HG02884 (cell line): ENCODE data around the gene LRRC38.
"Not testable (repeated sequence)": the region's sequence is repeated elsewhere in the genome, so short reads cannot be mapped to it uniquely, and the experiment has no call there.

Experiments
- ATAC-seq: cut with Tn5 transposase; IDR thresholded peaks from one replicate; pipeline ENCODE4 v1.9.1; 2021; ENCODE audit warnings: mild to moderate bottlenecking, moderate library complexity; ENCODE audit not compliant: unreplicated experiment

LRRC38 gene

GRCh38 chr1:13513895-13514546, at the start of gene LRRC38:
LRRC38 (minus strand) TSS chr1:13514003; CDS start chr1:13513593, 410 bp downstream.
- no peak for ATAC-seq

- not testable (repeated sequence) for ATAC-seq
Measured at GRCh38 chr1:13562981-13563380, 49.2 kb upstream of the LRRC38 start.

GRCh38 chr1:13560541-13560940, 46.7 kb upstream of the LRRC38 start:
- no peak for ATAC-seq

DNA sequence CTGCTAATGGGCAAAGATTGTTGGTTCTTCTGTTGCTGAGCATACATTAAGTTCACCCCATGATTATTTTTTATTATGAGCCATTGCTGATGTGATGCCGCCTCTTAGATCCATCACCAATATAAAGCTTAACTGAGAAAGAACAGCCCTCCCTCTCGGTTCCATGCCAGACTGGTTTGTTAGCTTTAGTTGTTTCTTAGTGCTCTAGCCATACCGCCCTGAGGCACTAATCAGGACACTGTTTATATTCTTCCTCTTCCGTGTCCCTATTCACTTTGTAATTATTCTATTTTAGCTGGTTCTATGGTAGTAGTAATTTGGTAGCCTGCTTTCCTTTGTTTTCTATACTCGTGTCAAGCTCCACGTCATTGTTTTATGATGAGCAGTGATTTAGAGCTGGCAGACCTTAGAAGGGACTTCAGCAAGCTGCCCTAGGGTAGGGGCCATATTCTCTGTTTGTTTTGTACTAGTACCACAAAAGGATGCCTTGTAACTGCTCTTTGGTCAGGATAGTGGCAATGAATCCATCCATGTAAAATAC, 42.5 kb upstream of the LRRC38 start:
- ATAC-seq, result no peak

DNA sequence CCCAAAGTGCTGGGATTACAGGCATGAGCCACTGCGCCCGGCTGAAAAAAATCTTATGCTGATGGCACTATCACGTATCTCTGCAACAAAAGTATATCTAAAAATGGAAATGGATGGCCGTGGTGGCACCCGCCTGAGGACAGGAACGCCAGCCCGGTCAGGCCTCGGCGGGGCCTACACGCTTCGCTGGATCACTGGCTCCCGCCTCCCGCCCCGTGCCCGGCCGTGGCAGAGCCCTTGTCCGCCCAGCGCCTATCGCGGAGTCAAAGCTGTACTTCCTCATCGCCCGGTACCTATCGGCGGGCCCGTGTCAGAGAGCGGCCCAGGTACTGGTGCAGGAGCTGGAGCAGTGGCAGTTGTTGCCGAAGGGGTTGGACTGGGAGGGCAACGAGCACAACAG, 41.0 kb upstream of the LRRC38 start:
- no peak for ATAC-seq

GRCh38 chr1:13550663-13551062, 36.9 kb upstream of the LRRC38 start:
- no peak for ATAC-seq

- ATAC-seq, result no peak
Measured at GRCh38 chr1:13549521-13549920, 35.7 kb upstream of the LRRC38 start.

DNA sequence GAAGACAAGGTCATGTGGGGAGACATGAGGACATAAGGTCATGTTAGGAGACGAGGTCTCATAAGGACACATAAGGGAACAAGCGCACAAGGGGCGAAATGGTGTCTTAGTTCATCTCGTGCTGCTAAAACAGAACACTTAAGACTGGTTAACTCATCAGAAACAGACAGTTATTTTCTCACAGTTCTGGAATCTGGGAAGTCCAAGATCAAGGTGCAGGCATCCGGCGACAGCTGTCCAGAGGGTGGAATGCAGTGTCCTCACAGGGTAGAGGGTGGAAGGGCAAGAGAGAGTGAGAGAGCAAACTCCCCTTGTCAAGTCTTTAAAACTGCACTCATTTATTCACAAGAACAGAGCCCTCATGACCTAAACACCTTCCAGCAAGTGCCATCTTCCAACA, 35.2 kb upstream of the LRRC38 start:
- no peak for ATAC-seq

- ATAC-seq, result no peak
Measured at GRCh38 chr1:13548281-13548680, 34.5 kb upstream of the LRRC38 start.

DNA sequence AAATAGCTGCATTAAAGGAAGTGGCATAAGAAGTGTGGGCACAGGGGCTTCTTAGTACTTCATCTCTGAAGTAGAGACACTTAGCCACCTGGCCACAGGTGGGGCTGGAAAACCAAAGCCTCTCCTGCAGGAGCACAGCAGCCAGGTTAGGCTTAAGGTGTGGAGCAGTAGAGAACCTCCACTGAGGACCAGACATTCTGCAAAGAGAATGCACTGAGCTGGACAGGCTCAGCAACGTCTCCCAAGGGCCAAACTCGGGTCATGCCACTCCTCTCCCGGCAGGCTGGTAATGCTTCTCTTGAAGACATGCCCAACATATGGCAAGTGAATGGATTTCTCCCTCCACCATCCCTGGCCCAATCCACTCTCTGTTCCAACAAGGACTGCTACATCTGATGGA, 33.0 kb upstream of the LRRC38 start:
- ATAC-seq, result no peak

- ATAC-seq, result no peak
Measured at GRCh38 chr1:13544221-13544556, 30.4 kb upstream of the LRRC38 start.

- no peak for ATAC-seq
Measured at GRCh38 chr1:13543451-13544220, 29.8 kb upstream of the LRRC38 start.

DNA sequence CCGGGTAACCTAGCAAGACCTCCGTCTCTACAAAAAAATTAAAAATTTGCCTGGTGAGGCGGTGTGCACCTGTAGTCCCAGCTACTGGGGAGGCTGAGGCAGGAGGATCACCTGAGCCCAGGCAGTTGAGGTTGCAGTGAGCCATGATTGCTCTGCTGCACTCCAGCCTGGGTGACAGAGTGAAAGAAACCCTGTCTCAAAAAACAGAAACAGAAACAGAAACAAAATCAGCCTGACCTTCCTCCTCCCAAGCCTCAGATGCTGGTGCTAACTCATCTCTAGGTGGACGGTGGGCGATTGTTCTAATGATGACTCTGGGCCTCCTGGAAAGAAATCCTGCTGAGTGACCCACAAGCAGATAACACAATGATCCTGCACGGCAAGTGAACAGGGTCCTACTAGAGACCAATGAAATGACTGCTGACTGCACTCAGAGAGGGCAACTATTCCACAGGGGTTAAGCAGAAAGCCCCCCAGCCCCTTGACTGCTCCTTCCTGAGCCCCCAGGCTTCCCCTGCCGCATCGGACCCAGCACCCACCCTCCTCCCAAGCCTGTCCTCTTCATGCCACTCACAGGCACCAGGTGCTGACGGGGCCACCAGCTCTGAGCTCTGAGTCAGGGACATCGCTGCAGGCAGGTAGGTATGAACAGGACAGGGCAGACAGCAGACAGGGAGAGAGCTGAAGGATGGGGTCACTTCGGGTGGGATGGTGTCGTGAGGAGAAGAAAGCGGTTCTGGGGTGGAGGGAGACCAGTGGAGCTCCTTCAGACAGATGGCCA, 27.8 kb upstream of the LRRC38 start:
- no peak for ATAC-seq

DNA sequence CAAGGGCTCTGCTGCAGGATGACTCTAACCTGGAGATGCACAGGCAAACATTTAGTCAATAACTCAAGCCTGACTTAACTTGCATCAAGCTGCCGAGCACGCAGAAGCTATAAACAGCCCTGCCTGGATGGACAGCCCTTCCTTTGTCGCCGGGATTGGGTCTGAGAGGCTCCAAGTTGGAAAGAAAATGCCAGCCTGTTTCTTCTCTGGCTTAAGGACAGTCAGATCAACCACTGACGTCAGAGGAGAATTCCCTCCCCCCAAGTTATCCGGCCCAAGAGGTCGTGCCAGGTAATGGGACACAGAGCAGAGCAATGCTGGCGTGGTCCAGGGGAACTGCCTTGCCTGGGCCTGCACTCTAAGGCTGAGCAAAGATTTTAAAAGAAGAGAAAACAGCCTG, 27.1 kb upstream of the LRRC38 start:
- ATAC-seq, result no peak

GRCh38 chr1:13539683-13540082, 25.9 kb upstream of the LRRC38 start:
- no peak for ATAC-seq

GRCh38 chr1:13538832-13539231, 25.0 kb upstream of the LRRC38 start:
- ATAC-seq, result no peak

GRCh38 chr1:13536571-13536970, 22.8 kb upstream of the LRRC38 start:
- ATAC-seq, result no peak

DNA sequence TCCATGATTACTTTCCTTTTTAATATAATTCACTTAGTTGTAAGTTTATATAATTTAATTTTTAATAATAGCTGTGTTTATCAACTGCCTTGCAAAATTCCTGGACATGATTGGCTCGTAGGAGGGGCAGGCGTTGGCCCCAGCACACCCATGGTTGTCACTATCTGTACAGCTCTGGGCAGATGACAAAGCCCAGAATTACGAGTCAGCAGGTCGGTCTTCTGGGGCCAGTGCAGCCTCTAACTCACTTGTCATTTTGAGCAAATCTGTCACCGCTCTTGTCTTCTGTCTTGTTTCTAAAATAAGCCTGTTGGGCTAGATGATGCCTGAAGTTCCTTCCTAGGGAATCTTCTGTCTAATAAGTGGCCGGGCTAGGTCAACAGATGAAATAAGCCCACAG, 21.4 kb upstream of the LRRC38 start:
- no peak for ATAC-seq

DNA sequence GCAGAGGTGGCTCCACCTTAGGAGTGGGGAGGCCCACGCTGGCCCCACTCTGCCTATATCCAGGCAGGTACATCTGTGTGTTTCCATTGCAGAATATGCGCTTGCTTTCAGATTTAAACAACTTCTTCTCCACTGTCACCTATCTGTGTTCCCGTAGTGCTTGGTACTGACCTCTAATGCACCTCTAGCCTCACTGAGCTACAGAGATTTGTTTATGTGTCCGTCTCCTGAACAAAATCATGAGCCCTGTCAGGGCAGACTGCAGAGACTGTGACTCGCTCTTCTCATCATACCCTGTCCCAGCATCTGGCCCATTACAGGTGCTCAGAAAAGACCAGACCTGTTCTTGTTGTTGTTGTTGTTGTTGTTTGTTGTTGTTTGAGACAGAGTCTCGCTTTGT, 14.5 kb upstream of the LRRC38 start:
- ATAC-seq, result no peak

- no peak for ATAC-seq
Measured at GRCh38 chr1:13523780-13524477, 10.1 kb upstream of the LRRC38 start.

GRCh38 chr1:13520985-13521384, 7.2 kb upstream of the LRRC38 start:
- ATAC-seq, result no peak
